Kidney epithelial cell (primary cell): ENCODE measurements around the gene SCNM1. TPM values are rescaled to one million over a fixed set of nuclear protein-coding genes. Genes with fewer than 3 reads are reported as not detected.
"Not testable (repeated sequence)": the region's sequence is repeated elsewhere in the genome, so short reads cannot be mapped to it uniquely, and the experiment has no call there.

Experiments
- DNase-seq: peaks from one replicate; pipeline ENCODE4 v3.0.0-alpha.2; 2010; ENCODE audit warnings: low read depth
- H3K27me3 ChIP-seq: 2 replicates; pipeline ENCODE4 v1.6.0; 2011; ENCODE audit warnings: low read length; ENCODE audit not compliant: control insufficient read depth, insufficient read depth
- H3K36me3 ChIP-seq: 2 replicates; pipeline ENCODE4 v1.5.1; 2011; ENCODE audit warnings: low read length; ENCODE audit not compliant: control insufficient read depth, insufficient read depth
- H3K4me3 ChIP-seq: 2 replicates; pipeline ENCODE4 v1.5.1; 2011; ENCODE audit warnings: low read depth, mild to moderate bottlenecking, control low read depth, low read length
- CTCF ChIP-seq: IDR thresholded peaks from 2 replicates; pipeline ENCODE4 v1.5.1; 2011; ENCODE audit warnings: mild to moderate bottlenecking, moderate library complexity, low read length, control low read depth, inconsistent platforms; ENCODE audit not compliant: insufficient read depth, poor library complexity, severe bottlenecking
- total RNA-seq: library from RNA; depleted of rRNA; stranded (reverse); fragments of >200 nt; gene quantifications from 2 replicates; pipeline ENCODE4 v1.2.3, GENCODE V29; 2015

SCNM1 gene
- total RNA-seq, 1 donor from 2014 or later, result 52.6 TPM

GRCh38 chr1:151199873-151200581 is 34.1 kb downstream of the SCNM1 start:
- Histone ChIP-seq H3K4me3 (peak overlapping the region; percentile 77), H3K27me3 (no peaks in the 10 kb centered on the region), H3K36me3 (no peaks in the 10 kb centered on the region)
- DNase-seq, result peak; percentile 61
- no peak for TF ChIP-seq CTCF

GRCh38 chr1:151205381-151205965 is 39.5 kb downstream of the SCNM1 start:
- H3K4me3 ChIP-seq, DNase-seq, H3K36me3 ChIP-seq, H3K27me3 ChIP-seq: not testable (repeated sequence)

GRCh38 chr1:151210830-151211229 is 44.9 kb downstream of the SCNM1 start:
- no peaks in the 10 kb centered on the region for H3K36me3 ChIP-seq
- no peak overlapping the region for H3K4me3 ChIP-seq
- H3K27me3 ChIP-seq, result no peaks in the 10 kb centered on the region
- no peak for TF ChIP-seq CTCF
- DNase-seq, result no peak

GRCh38 chr1:151211972-151212705 is 46.2 kb downstream of the SCNM1 start:
- Histone ChIP-seq H3K36me3 (no peaks in the 10 kb centered on the region), H3K4me3 (no peak overlapping the region), H3K27me3 (no peaks in the 10 kb centered on the region)
- TF ChIP-seq CTCF, result no peak
- no peak for DNase-seq

- no peak overlapping the region for H3K4me3 ChIP-seq
- H3K36me3 ChIP-seq, result no peaks in the 10 kb centered on the region
- H3K27me3 ChIP-seq, result no peaks in the 10 kb centered on the region
- DNase-seq, result no peak
- no peak for TF ChIP-seq CTCF
Measured at GRCh38 chr1:151213560-151213959, 47.6 kb downstream of the SCNM1 start.

Other genes with a start within 250 kb of the SCNM1 start
- 24.2 and 25.5 TPM in 2 replicates for gene SETDB1, start 239.8 kb upstream of the SCNM1 start, total RNA-seq
- gene CERS2, start 191.3 kb upstream of the SCNM1 start, total RNA-seq, result 138 and 143 TPM in 2 replicates
- gene ANXA9, start 183.9 kb upstream of the SCNM1 start, total RNA-seq, result 0.21 and 1.3 TPM in 2 replicates
- 7.7 and 8.4 TPM in 2 replicates for gene MINDY1, start 159.2 kb upstream of the SCNM1 start, total RNA-seq
- 12.1 and 15.8 TPM in 2 replicates for gene PRUNE1, start 157.7 kb upstream of the SCNM1 start, total RNA-seq
- 0.17 TPM in 1 of 2 replicates, not detected in the other for gene BNIPL, start 129.6 kb upstream of the SCNM1 start, total RNA-seq
- gene C1orf56, start 118.4 kb upstream of the SCNM1 start, total RNA-seq, result 0.71 and 3.0 TPM in 2 replicates
- gene CDC42SE1, start 106.5 kb upstream of the SCNM1 start, total RNA-seq, result 114 and 124 TPM in 2 replicates
- 26.4 and 26.8 TPM in 2 replicates for gene MLLT11, start 105.7 kb upstream of the SCNM1 start, total RNA-seq
- gene GABPB2, start 95.4 kb upstream of the SCNM1 start, total RNA-seq, result 3.7 and 4.7 TPM in 2 replicates
- 6.9 and 9.9 TPM in 2 replicates for gene SEMA6C, start 19.5 kb upstream of the SCNM1 start, total RNA-seq
- gene TNFAIP8L2, start 9.5 kb upstream of the SCNM1 start, total RNA-seq, result not detected in 2 replicates
- 8.1 and 9.7 TPM in 2 replicates for gene LYSMD1, start 242 bp upstream of the SCNM1 start, total RNA-seq
- not detected in 2 replicates for gene TMOD4, start 9.8 kb downstream of the SCNM1 start, total RNA-seq
- 79.1 and 83.4 TPM in 2 replicates for gene VPS72, start 24.1 kb downstream of the SCNM1 start, total RNA-seq
- 59.7 and 63.6 TPM in 2 replicates for gene PIP5K1A, start 32.4 kb downstream of the SCNM1 start, total RNA-seq
- 152 and 178 TPM in 2 replicates for gene PSMD4, start 88.6 kb downstream of the SCNM1 start, total RNA-seq
- gene ZNF687, start 116.2 kb downstream of the SCNM1 start, total RNA-seq, result 27.9 and 35.3 TPM in 2 replicates
- 42.3 and 44.1 TPM in 2 replicates for gene PI4KB, start 161.3 kb downstream of the SCNM1 start, total RNA-seq
- gene RFX5, start 181.1 kb downstream of the SCNM1 start, total RNA-seq, result 32.4 and 41.8 TPM in 2 replicates
- gene SELENBP1, start 206.6 kb downstream of the SCNM1 start, total RNA-seq, result 2.3 and 5.8 TPM in 2 replicates
- gene PSMB4, start 233.4 kb downstream of the SCNM1 start, total RNA-seq, result 301 and 332 TPM in 2 replicates